Measurements from ENCODE around the gene TUBB1.

Gene TUBB1

GRCh38 chr20:59063358-59064213, 44.4 kb downstream of the TUBB1 start:
- no peak overlapping the region for H3K4me3 ChIP-seq (ENCODE audit: low read depth, low read length)
- no peak for DNase-seq (ENCODE audit: low read depth)
- TF ChIP-seq CTCF (IDR thresholded peaks at IDR 0.05; ENCODE audit: insufficient read depth, low read depth, low read length, missing control alignments), result no peak

- no peak overlapping the region for H3K4me3 ChIP-seq (ENCODE audit: low read depth, low read length)
- no peak for TF ChIP-seq CTCF (IDR thresholded peaks at IDR 0.05; ENCODE audit: insufficient read depth, low read depth, low read length, missing control alignments)
- no peak for DNase-seq (ENCODE audit: low read depth)
Measured at GRCh38 chr20:59064214-59064722, 45.0 kb downstream of the TUBB1 start.

- H3K4me3 ChIP-seq (ENCODE audit: low read depth, low read length), result no peak overlapping the region
- DNase-seq (ENCODE audit: low read depth), result no peak
- TF ChIP-seq CTCF (IDR thresholded peaks at IDR 0.05; ENCODE audit: insufficient read depth, low read depth, low read length, missing control alignments), result no peak
Measured at GRCh38 chr20:59068534-59068933, 49.3 kb downstream of the TUBB1 start.

GRCh38 chr20:59069026-59069425, 49.8 kb downstream of the TUBB1 start:
- H3K4me3 ChIP-seq (ENCODE audit: low read depth, low read length), result no peak overlapping the region
- TF ChIP-seq CTCF (IDR thresholded peaks at IDR 0.05; ENCODE audit: insufficient read depth, low read depth, low read length, missing control alignments), result no peak
- no peak for DNase-seq (ENCODE audit: low read depth)

- no peak overlapping the region for H3K4me3 ChIP-seq (ENCODE audit: low read depth, low read length)
- DNase-seq (ENCODE audit: low read depth), result peak; percentile 44
- no peak for TF ChIP-seq CTCF (IDR thresholded peaks at IDR 0.05; ENCODE audit: insufficient read depth, low read depth, low read length, missing control alignments)
Measured at GRCh38 chr20:59071216-59071615, 52.0 kb downstream of the TUBB1 start.

GRCh38 chr20:59073582-59073981, 54.4 kb downstream of the TUBB1 start:
- no peak for DNase-seq (ENCODE audit: low read depth)
- H3K4me3 ChIP-seq (ENCODE audit: low read depth, low read length), result no peak overlapping the region
- no peak for TF ChIP-seq CTCF (IDR thresholded peaks at IDR 0.05; ENCODE audit: insufficient read depth, low read depth, low read length, missing control alignments)

Measured in GM12865 (cell line).